NB4 (cell line): ENCODE data around the gene TAPT1.

ENCODE experiments used
- DNase-seq: peaks from one replicate; pipeline ENCODE4 v3.0.0; 2010; ENCODE audit warnings: low read depth
- H3K4me3 ChIP-seq: one replicate; pipeline ENCODE4 v1.5.1; 2011; ENCODE audit warnings: mild to moderate bottlenecking, low read depth, low read length, moderate library complexity
- CTCF ChIP-seq: IDR thresholded peaks from one replicate; pipeline ENCODE4 v1.5.1; 2012; ENCODE audit warnings: low read depth, low read length
- MAX ChIP-seq: IDR thresholded peaks from 2 replicates; pipeline ENCODE4 v1.6.1; 2011; ENCODE audit warnings: low read depth, low read length
- MYC ChIP-seq: IDR thresholded peaks from 2 replicates; pipeline ENCODE4 v1.6.1; 2011; ENCODE audit warnings: low read depth, low read length
- POLR2A ChIP-seq: IDR thresholded peaks from 2 replicates; pipeline ENCODE4 v1.6.1; 2011; ENCODE audit warnings: mild to moderate bottlenecking; ENCODE audit not compliant: insufficient read length; ENCODE audit errors: extremely low read depth

Gene TAPT1

GRCh38 chr4:16226816-16227461 is 668 bp upstream of the TAPT1 start:
- no peak for TF ChIP-seq POLR2A
- no peak for TF ChIP-seq CTCF
- no peak for TF ChIP-seq MAX
- TF ChIP-seq MYC: no peak
- peak overlapping the region; percentile 77 for H3K4me3 ChIP-seq
- peak; percentile 74 for DNase-seq

GRCh38 chr4:16225167-16225862 is 956 bp downstream of the TAPT1 start:
- no peak for TF ChIP-seq POLR2A
- TF ChIP-seq MAX: no peak
- no peak for TF ChIP-seq CTCF
- TF ChIP-seq MYC: no peak
- H3K4me3 ChIP-seq: peak overlapping the region; percentile 86
- DNase-seq: peak; percentile 58

- H3K4me3 ChIP-seq: peak overlapping the region; percentile 86
- no peak for DNase-seq
- TF ChIP-seq POLR2A (no peak), CTCF (no peak), MYC (no peak), MAX (no peak)
Measured at GRCh38 chr4:16224264-16225166, 1.8 kb downstream of the TAPT1 start.

- H3K4me3 ChIP-seq: peak overlapping the region; percentile 7
- DNase-seq: no peak
- TF ChIP-seq MAX (no peak), CTCF (no peak), MYC (no peak), POLR2A (no peak)
Measured at GRCh38 chr4:16222957-16223527, 3.2 kb downstream of the TAPT1 start.

GRCh38 chr4:16218950-16219349 is 7.3 kb downstream of the TAPT1 start:
- DNase-seq: no peak
- H3K4me3 ChIP-seq: no peak overlapping the region
- TF ChIP-seq MYC (no peak), POLR2A (no peak), MAX (no peak), CTCF (no peak)
